ENCODE data around the gene DFFA. TPM values are rescaled to one million over a fixed set of nuclear protein-coding genes. Genes with fewer than 3 reads are reported as not detected.

DFFA gene
- total RNA-seq, 1 experiment from 2014 or later, result 94.1 TPM

- Histone ChIP-seq H3K9ac (ENCODE audit: extremely low read depth, insufficient read length, low read length) (no peak overlapping the region), H3K56ac (ENCODE audit: insufficient read length, low read depth, low read length) (no peak overlapping the region), H2BK20ac (ENCODE audit: low read depth, low read length, poor library complexity, severe bottlenecking) (no peak overlapping the region), H3K23ac (ENCODE audit: insufficient read length, low read depth, low read length) (no peak overlapping the region), H3K79me2 (ENCODE audit: insufficient read depth, low read length) (peaks cover 2% of the 10 kb centered on the region; the same call in 1 of the 2 replicates), H2BK12ac (ENCODE audit: insufficient read length, low read depth, low read length) (no peak overlapping the region), H3K23me2 (ENCODE audit: insufficient read length, low read depth, low read length, poor library complexity, severe bottlenecking) (no peaks in the 10 kb centered on the region), H3K4ac (ENCODE audit: low read depth, low read length) (no peak overlapping the region), H3K4me2 (ENCODE audit: insufficient read depth, insufficient read length, low read length) (no peak overlapping the region), H4K91ac (ENCODE audit: insufficient read length, low read depth, low read length) (no peak overlapping the region), H3T11ph (ENCODE audit: low read length) (no peak overlapping the region), H3K14ac (ENCODE audit: insufficient read depth, low read length) (no peak overlapping the region), H3K18ac (ENCODE audit: insufficient read length, low read depth, low read length) (no peak overlapping the region), H2BK120ac (ENCODE audit: low read depth, low read length, poor library complexity, severe bottlenecking) (no peak overlapping the region), H2AFZ (ENCODE audit: low read length) (no peak overlapping the region), H2BK5ac (ENCODE audit: insufficient read length, low read length) (no peak overlapping the region), H4K20me1 (ENCODE audit: control insufficient read depth, insufficient read depth, insufficient read length) (no peaks in the 10 kb centered on the region), H4K5ac (ENCODE audit: insufficient read length, low read depth, low read length) (no peak overlapping the region), H2BK15ac (ENCODE audit: low read depth, low read length) (no peak overlapping the region), H3K4me1 (ENCODE audit: insufficient read depth, low read length) (peaks cover 12% of the 10 kb centered on the region; the same call in 1 of the 2 replicates), H3K79me1 (ENCODE audit: insufficient read depth, low read depth, low read length, poor library complexity, severe bottlenecking) (no peaks in the 10 kb centered on the region), H3K9me3 (ENCODE audit: control insufficient read depth, low read depth, low read length) (no peaks in the 10 kb centered on the region), H2AK5ac (ENCODE audit: insufficient read length, low read length) (no peak overlapping the region), H3K27ac (ENCODE audit: insufficient read length, low read depth, low read length) (no peak overlapping the region), H4K8ac (replicated peaks; ENCODE audit: insufficient read length, low read depth, low read length) (no peak overlapping the region), H3K27me3 (ENCODE audit: insufficient read depth, low read length) (no peaks in the 10 kb centered on the region)
- no peak overlapping the region; a peak in 1 of 7 replicates for H3K27ac Mint-ChIP-seq
- H3K27me3 Mint-ChIP-seq (ENCODE audit: low read depth), result no peaks in the 10 kb centered on the region
- no peak for DNase-seq
- no peak for TF ChIP-seq CTCF (conservative IDR thresholded peaks at IDR 0.05)
- no CpG with 5 or more reads among the region's 8 CpGs for WGBS (ENCODE audit: extremely low coverage, insufficient read length, low lambda C conversion rate)
- peaks cover 33 to 40% of the 10 kb centered on the region in 2 experiments for H3K4me1 Mint-ChIP-seq
- H3K9me3 Mint-ChIP-seq, result no peaks in the 10 kb centered on the region
- no peak overlapping the region for H3K4me3 Mint-ChIP-seq
- peaks cover 0 to 5% (median 2%) of the 10 kb centered on the region in 3 experiments; a peak in 3 of 7 replicates for H3K36me3 Mint-ChIP-seq (ENCODE audit: insufficient read depth in 1 of 3, low read depth in 3 of 3)
These were observed 49.3 kb upstream of the DFFA start for GRCh38 chr1:10521537-10522157.
